SU-DHL-6 (cell line): ENCODE measurements around the gene NR1I3.
"Not testable (repeated sequence)": the region's sequence is repeated elsewhere in the genome, so short reads cannot be mapped to it uniquely, and the experiment has no call there.

ENCODE experiments used
- H2AFZ ChIP-seq: fragments of 200-600 bp; sonication (generic); 2 replicates; pipeline ENCODE4 v1.6.1; 2014; ENCODE audit warnings: low read depth, mild to moderate bottlenecking, moderate library complexity, mixed read lengths, antibody characterized with exemption, low read length; ENCODE audit not compliant: severe bottlenecking
- H3F3A ChIP-seq: fragments of 200-600 bp; shearing (Covaris generic); 2 replicates; pipeline ENCODE4 v1.6.0; 2016; ENCODE audit warnings: antibody characterized with exemption, mild to moderate bottlenecking; ENCODE audit not compliant: insufficient read depth
- H3K27ac ChIP-seq: fragments of 200-600 bp; sonication (generic); 2 replicates; pipeline ENCODE4 v1.5.1; 2016; ENCODE audit warnings: low read depth, mild to moderate bottlenecking, low read length, moderate library complexity, mixed read lengths
- H3K27me3 ChIP-seq: fragments of 200-600 bp; sonication (generic), shearing (Covaris generic); 2 replicates; pipeline ENCODE4 v1.6.0; 2014; ENCODE audit warnings: mild to moderate bottlenecking, low read length
- H3K36me3 ChIP-seq: fragments of 200-600 bp; sonication (generic); 2 replicates; pipeline ENCODE4 v1.6.1; 2014; ENCODE audit warnings: mild to moderate bottlenecking, low read length, mixed read lengths
- H3K4me2 ChIP-seq: fragments of 300-600, 200-600 bp; shearing (Covaris generic), sonication (generic); 2 replicates; pipeline ENCODE4 v1.6.0; 2014; ENCODE audit warnings: low read length, low read depth, mild to moderate bottlenecking; ENCODE audit not compliant: poor library complexity, severe bottlenecking
- H3K4me3 ChIP-seq: fragments of 200-600 bp; sonication (generic); 2 replicates; pipeline ENCODE4 v1.5.1; 2014; ENCODE audit warnings: antibody characterized with exemption, low read length, mild to moderate bottlenecking, mixed read lengths; ENCODE audit not compliant: insufficient read depth, poor library complexity, severe bottlenecking
- H3K79me2 ChIP-seq: fragments of 200-600 bp; sonication (generic); 2 replicates; pipeline ENCODE4 v1.6.1; 2014; ENCODE audit warnings: mild to moderate bottlenecking, low read length, moderate library complexity; ENCODE audit not compliant: insufficient read depth
- H3K9ac ChIP-seq: fragments of 200-600 bp; sonication (generic); 2 replicates; pipeline ENCODE4 v1.7.0; 2014; ENCODE audit warnings: mild to moderate bottlenecking, low read length
- H3K9me2 ChIP-seq: fragments of 200-600 bp; sonication (generic); replicated peaks from 2 replicates; pipeline ENCODE4 v1.6.1; 2014; ENCODE audit warnings: low read length; ENCODE audit not compliant: insufficient read depth
- H3K9me3 ChIP-seq: fragments of 200-600 bp; sonication (generic); 2 replicates; pipeline ENCODE4 v1.6.1; 2014; ENCODE audit warnings: low read length, mixed read lengths; ENCODE audit not compliant: insufficient read depth
- H4K20me1 ChIP-seq: fragments of 200-600 bp; sonication (generic); 2 replicates; pipeline ENCODE4 v1.6.1; 2014; ENCODE audit warnings: low read depth, mild to moderate bottlenecking, antibody characterized with exemption, low read length, moderate library complexity, mixed read lengths
- EZH2phosphoT487 ChIP-seq: fragments of 200-600 bp; sonication (generic), shearing (Covaris generic); conservative IDR thresholded peaks from 2 replicates; pipeline ENCODE4 v1.6.1; 2018; ENCODE audit warnings: mild to moderate bottlenecking, antibody characterized with exemption, low read length, moderate library complexity, mixed read lengths
- TF ChIP-seq, protein P1 (sequence below): fragments of 200-600 bp; sonication (generic); IDR thresholded peaks from one replicate; pipeline ENCODE4 v1.5.1; 2017; ENCODE audit warnings: antibody characterized with exemption, mild to moderate bottlenecking, low read length, moderate library complexity; ENCODE audit not compliant: insufficient read depth, poor library complexity, severe bottlenecking

The NR1I3 gene

DNA sequence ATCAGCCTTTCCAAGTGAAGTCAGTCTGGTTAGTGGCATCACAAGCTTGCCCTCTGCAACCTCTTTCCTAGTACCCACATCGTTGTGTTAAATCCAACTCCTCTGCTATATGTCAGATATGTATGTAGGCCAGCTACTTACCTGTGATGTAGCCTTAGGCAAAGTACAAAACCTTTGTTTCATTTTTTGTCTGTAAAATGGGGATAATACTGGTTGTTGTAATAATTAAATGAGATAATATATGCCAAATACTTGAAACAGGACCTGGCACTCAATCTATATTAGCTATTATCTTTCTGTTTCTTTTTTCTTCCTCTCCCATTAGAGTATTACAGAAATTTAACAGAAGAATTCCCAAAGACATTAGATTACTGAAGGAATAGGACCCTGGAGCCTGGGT is 21.8 kb upstream of the NR1I3 start:
- Histone ChIP-seq H3F3A (no peaks in the 10 kb centered on the region), H3K27ac (no peak overlapping the region), H2AFZ (no peak overlapping the region), H3K79me2 (no peaks in the 10 kb centered on the region), H3K4me3 (no peak overlapping the region), H3K36me3 (no peaks in the 10 kb centered on the region), H3K9ac (no peak overlapping the region), H3K9me3 (peaks cover 3% of the 10 kb centered on the region; the same call in 1 of the 2 replicates), H3K4me2 (no peak overlapping the region), H4K20me1 (no peaks in the 10 kb centered on the region), H3K27me3 (no peaks in the 10 kb centered on the region), H3K9me2 (no peaks in the 10 kb centered on the region)
- no peak for TF ChIP-seq EZH2phosphoT487
- TF ChIP-seq, protein P1, sequence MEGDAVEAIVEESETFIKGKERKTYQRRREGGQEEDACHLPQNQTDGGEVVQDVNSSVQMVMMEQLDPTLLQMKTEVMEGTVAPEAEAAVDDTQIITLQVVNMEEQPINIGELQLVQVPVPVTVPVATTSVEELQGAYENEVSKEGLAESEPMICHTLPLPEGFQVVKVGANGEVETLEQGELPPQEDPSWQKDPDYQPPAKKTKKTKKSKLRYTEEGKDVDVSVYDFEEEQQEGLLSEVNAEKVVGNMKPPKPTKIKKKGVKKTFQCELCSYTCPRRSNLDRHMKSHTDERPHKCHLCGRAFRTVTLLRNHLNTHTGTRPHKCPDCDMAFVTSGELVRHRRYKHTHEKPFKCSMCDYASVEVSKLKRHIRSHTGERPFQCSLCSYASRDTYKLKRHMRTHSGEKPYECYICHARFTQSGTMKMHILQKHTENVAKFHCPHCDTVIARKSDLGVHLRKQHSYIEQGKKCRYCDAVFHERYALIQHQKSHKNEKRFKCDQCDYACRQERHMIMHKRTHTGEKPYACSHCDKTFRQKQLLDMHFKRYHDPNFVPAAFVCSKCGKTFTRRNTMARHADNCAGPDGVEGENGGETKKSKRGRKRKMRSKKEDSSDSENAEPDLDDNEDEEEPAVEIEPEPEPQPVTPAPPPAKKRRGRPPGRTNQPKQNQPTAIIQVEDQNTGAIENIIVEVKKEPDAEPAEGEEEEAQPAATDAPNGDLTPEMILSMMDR: no peak

- no peak overlapping the region for H3K4me3 ChIP-seq
- H3K9ac ChIP-seq: no peak overlapping the region
Measured at GRCh38 chr1:161259345-161259702, 21.3 kb upstream of the NR1I3 start.

GRCh38 chr1:161258439-161259344 is 20.7 kb upstream of the NR1I3 start, which contains the start of gene PCP4L1:
PCP4L1 (plus strand) TSS chr1:161258745; CDS start chr1:161258975, 230 bp downstream.
- Histone ChIP-seq H3K9ac (peak within 1 kb of the TSS; percentile 30; the same call in 1 of the 2 replicates), H2AFZ (peak within 1 kb of the TSS; percentile 65), H3K4me3 (peak within 1 kb of the TSS; percentile 44), H4K20me1 (no peaks in the 10 kb centered on the region), H3K27me3 (no peaks in the 10 kb centered on the region), H3K9me3 (peaks cover 3% of the 10 kb centered on the region; the same call in 1 of the 2 replicates), H3F3A (no peaks in the 10 kb centered on the region), H3K9me2 (no peaks in the 10 kb centered on the region), H3K79me2 (no peaks in the 10 kb centered on the region), H3K4me2 (peak within 1 kb of the TSS; percentile 55), H3K27ac (no peak within 1 kb of the TSS), H3K36me3 (no peaks in the 10 kb centered on the region)
- TF ChIP-seq, protein P1: no peak
- no peak for TF ChIP-seq EZH2phosphoT487

More at GRCh38 chr1:161259345-161259702, 21.3 kb upstream of the NR1I3 start:
- TF ChIP-seq EZH2phosphoT487: no peak
- TF ChIP-seq, protein P1: no peak
- no peak overlapping the region for H2AFZ ChIP-seq
- H3K36me3 ChIP-seq: no peaks in the 10 kb centered on the region
- no peak overlapping the region for H3K4me2 ChIP-seq
- peaks cover 3% of the 10 kb centered on the region; the same call in 1 of the 2 replicates for H3K9me3 ChIP-seq
- no peak overlapping the region for H3K27ac ChIP-seq
- H3K79me2 ChIP-seq: no peaks in the 10 kb centered on the region
- no peaks in the 10 kb centered on the region for H4K20me1 ChIP-seq
- no peaks in the 10 kb centered on the region for H3K9me2 ChIP-seq
- no peaks in the 10 kb centered on the region for H3K27me3 ChIP-seq
- H3F3A ChIP-seq: no peaks in the 10 kb centered on the region

GRCh38 chr1:161257109-161257508 is 19.1 kb upstream of the NR1I3 start:
- not testable (repeated sequence) for H3K4me2 ChIP-seq, H3K36me3 ChIP-seq, H3K27ac ChIP-seq, H2AFZ ChIP-seq, H3K9me2 ChIP-seq, H3K9ac ChIP-seq, H3K27me3 ChIP-seq, H3K4me3 ChIP-seq, H3K79me2 ChIP-seq, H3K9me3 ChIP-seq, H4K20me1 ChIP-seq, H3F3A ChIP-seq

DNA sequence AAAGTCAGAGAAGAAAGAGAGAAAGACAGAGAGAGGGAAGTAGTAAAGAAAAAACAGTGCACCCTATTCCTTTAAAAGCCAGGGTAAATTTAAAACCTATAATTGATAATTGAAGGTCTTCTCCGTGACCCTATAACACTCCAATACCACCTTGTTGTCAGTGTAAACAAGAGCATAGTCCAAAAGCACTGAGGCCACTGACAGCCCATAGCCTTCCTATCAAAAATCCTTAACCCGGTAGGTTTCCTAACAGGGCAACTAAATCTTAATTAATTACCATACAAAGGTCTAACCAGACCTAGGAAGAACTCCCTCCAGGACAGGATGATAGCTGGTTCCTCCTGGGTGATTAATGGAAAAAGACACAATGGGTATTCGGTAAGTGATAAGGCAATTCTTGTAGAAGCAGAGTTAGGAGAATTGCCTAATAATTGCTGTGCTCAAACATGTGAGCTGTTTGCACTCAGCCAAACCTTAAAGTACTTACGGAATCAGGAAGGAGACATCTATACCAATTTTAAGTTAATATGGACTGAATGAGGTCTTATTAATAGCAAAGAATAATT is 18.0 kb upstream of the NR1I3 start:
- not testable (repeated sequence) for H4K20me1 ChIP-seq, H3K9ac ChIP-seq, H3F3A ChIP-seq, H3K4me3 ChIP-seq, H3K9me2 ChIP-seq, H3K27me3 ChIP-seq, H3K9me3 ChIP-seq, H3K27ac ChIP-seq, H3K36me3 ChIP-seq, H3K4me2 ChIP-seq, H2AFZ ChIP-seq, H3K79me2 ChIP-seq
